Cardiac fibroblast (primary cell): ENCODE results near the gene IQCK.

Source experiments
- DNase-seq, 2 donors: peaks; one replicate each; pipeline versions ENCODE4 v3.0.0 to v3.0.0-alpha.2; 2010; ENCODE audit warnings: low read depth in 2 of 2
- H3K4me3 ChIP-seq, 2 donors: replicated peaks in 1 of 2; 1 replicate in 1 of 2; 2 replicates in 1 of 2; pipeline ENCODE4 v1.5.1; 2011; ENCODE audit warnings: low read depth in 2 of 2, low read length in 2 of 2, mild to moderate bottlenecking in 2 of 2, moderate library complexity in 1 of 2
- TF ChIP-seq, protein P1 (sequence below): IDR thresholded peaks from one replicate; pipeline ENCODE4 v1.5.1; 2011; ENCODE audit warnings: low read depth, mild to moderate bottlenecking, low read length, inconsistent platforms

Gene IQCK

GRCh38 chr16:19860166-19861041 lies 142.3 kb downstream of the IQCK start:
- TF ChIP-seq, protein P1, sequence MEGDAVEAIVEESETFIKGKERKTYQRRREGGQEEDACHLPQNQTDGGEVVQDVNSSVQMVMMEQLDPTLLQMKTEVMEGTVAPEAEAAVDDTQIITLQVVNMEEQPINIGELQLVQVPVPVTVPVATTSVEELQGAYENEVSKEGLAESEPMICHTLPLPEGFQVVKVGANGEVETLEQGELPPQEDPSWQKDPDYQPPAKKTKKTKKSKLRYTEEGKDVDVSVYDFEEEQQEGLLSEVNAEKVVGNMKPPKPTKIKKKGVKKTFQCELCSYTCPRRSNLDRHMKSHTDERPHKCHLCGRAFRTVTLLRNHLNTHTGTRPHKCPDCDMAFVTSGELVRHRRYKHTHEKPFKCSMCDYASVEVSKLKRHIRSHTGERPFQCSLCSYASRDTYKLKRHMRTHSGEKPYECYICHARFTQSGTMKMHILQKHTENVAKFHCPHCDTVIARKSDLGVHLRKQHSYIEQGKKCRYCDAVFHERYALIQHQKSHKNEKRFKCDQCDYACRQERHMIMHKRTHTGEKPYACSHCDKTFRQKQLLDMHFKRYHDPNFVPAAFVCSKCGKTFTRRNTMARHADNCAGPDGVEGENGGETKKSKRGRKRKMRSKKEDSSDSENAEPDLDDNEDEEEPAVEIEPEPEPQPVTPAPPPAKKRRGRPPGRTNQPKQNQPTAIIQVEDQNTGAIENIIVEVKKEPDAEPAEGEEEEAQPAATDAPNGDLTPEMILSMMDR: no peak
- DNase-seq: peak; percentile 40 to 48
- H3K4me3 ChIP-seq: no peak overlapping the region

DNA sequence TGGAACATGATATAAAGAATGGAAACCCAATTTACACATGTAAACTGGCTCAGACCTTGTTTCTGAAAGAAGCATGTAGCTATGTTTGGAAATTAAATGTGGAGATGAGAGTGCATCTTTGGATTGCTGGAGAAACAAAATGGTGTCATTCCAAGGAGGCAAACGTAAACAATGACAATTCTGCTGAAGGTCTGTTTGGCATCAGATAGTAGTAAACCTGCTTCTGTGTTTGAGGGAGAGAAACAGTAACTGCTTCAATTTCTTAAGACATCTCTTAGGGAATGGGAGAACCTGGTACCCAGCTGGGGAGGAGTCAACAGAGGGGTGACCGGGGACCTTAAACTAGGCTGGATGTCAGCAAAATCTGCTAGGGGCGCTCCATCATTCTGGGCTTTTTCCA lies 143.1 kb downstream of the IQCK start:
- DNase-seq: no peak
- TF ChIP-seq, protein P1: no peak

DNA sequence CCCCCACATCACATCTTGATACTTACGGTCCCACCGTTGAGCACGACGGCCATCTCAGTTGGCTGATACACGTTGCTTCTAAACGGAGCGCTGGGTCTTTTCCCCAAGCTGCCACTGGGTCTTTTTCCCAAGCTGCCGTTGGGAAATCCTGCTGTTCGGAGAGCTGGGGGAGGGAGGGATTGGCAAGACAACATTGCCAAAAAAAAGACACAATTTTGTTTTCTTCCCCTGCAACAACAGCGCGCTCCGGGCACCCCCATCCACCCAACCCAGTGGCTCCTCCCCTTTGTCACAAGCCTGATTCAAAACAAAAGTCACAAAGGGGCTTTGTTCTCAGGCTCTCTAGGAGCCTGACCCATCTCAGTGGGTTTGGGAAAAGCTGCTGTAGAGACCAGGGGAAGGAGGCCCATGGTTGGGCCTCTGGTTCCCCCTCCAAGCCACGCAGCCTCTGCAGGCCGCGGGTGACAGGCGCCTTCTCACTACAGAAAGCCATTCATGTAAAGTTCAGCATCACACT lies 143.8 kb downstream of the IQCK start:
- no peak for DNase-seq
- H3K4me3 ChIP-seq: no peak overlapping the region
- TF ChIP-seq, protein P1: no peak

More for the DNA sequence above, 143.1 kb downstream of the IQCK start:
- no peak overlapping the region for H3K4me3 ChIP-seq

- no peak for DNase-seq
- TF ChIP-seq, protein P1: no peak
- H3K4me3 ChIP-seq: no peak overlapping the region
Measured at GRCh38 chr16:19863990-19864389, 145.9 kb downstream of the IQCK start.

DNA sequence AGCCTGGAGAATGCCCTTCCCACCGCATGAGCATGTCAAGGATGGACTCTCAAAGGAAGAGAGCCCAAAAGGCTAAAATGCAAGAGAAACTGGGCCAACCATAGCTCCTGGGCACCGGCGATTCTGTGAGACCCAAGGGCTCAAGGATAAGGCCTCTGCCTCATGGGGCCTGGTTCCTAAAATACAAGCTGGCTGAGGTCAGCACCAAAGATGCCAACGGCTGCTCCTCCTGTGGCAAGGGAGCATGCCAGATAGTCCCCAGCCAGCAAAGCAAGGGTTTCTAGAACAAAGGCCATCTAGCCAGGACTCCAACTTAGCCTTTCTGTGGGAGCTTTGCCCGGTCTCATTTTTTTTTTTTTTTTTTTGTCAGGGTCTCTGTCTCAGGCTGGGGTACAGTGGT lies 146.5 kb downstream of the IQCK start:
- no peak for DNase-seq
- H3K4me3 ChIP-seq: no peak overlapping the region
- TF ChIP-seq, protein P1: no peak

GRCh38 chr16:19868421-19868820 lies 150.3 kb downstream of the IQCK start:
- H3K4me3 ChIP-seq: no peak overlapping the region
- TF ChIP-seq, protein P1: no peak
- DNase-seq: no peak
